ENCODE data around the gene NRSN2. TPM values are rescaled to one million over a fixed set of nuclear protein-coding genes. Genes with fewer than 3 reads are reported as not detected.
"Not testable (repeated sequence)": the region's sequence is repeated elsewhere in the genome, so short reads cannot be mapped to it uniquely, and the experiment has no call there.

Gene NRSN2
- total RNA-seq, 1 experiment from 2014 or later: 38.2 TPM

DNA sequence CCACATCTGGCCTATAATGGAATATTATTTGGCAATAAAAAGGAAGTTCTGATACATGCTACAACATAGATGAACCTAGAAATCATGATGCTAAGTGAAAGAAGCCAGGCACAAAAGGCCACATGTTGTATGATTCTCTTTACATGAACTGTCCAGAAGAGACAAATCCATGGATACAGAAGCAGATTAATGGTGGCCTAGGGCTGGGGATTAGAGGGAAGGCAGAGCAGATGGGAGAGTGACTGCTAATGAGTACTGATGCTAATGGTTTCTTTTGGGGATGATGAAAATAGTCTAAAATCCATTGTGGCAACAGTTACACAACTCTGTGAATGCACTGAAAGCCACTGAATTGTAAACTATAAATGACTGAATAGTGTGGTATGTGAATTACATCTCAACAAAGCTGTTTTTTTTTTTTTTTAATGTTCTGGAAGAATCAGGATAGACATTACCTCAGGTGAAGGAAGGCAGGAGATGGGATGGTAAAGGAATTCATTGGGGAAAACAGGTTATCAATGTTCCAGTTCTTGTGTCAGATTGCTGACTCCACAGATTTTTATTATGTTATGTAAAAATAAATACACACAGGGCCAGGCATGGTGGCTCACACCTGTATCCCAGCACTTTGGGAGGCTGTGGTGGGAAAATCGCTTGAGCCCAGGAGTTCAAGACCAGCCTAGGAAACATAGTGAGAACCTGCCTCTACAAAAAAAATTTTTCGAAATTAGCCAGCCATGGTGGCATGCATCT is 30.4 kb upstream of the NRSN2 start:
- in situ Hi-C loops (cut with HindIII; ENCODE audit: low pct_unique_long_range_greater_than_20kb, low sequenced_read_pairs): no loop called here
- no peak for DNase-seq (ENCODE audit: low read depth, low spot score)

DNA sequence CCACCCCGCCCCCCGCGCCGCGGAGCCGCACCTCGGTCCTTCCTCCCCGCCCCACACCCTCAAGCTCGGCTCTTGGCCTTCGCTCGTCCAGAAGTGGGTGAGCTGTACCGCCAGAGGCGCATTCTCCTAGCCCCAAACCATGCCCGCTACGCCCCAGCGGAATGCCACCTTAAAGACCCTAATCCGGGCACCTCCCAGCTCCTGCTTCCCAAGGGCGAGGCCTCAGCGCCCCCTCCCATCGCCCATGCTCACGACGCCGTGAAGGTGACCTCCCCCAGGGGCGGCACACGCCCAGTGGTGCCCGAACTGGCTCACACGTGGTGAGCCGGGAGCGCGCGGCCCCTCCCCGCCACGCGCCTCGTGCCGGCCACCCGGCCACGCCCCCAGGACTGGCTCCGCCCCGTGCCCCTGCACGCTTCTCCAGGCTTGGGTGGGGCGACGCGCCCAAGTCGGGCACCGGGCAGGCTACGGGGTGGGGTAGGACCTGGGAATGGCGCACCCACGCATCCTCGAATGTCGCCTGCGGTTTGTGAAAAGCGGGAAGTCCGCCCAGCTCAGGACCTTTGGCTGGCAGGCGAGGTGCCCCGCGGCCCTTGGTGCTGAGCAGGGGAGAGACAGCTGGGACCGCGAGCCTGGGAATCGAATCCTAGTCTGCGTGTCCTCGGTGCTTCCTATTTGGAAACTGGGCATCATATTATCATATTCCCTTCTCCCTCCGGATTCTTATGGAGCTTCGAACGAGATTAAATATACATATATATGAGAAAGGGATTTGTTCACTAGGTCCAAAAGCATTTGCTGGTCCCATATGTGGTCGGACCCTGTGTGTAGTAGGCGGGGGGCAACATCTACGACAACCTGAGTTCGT is 22.5 kb upstream of the NRSN2 start:
- in situ Hi-C loops (cut with HindIII; ENCODE audit: low pct_unique_long_range_greater_than_20kb, low sequenced_read_pairs): loop anchor here (10.0 kb wide), 1 partner anchor 60 kb away; no protein-coding TSS in a partner anchor
- peak; percentile 90 for DNase-seq (ENCODE audit: low read depth, low spot score)

DNA sequence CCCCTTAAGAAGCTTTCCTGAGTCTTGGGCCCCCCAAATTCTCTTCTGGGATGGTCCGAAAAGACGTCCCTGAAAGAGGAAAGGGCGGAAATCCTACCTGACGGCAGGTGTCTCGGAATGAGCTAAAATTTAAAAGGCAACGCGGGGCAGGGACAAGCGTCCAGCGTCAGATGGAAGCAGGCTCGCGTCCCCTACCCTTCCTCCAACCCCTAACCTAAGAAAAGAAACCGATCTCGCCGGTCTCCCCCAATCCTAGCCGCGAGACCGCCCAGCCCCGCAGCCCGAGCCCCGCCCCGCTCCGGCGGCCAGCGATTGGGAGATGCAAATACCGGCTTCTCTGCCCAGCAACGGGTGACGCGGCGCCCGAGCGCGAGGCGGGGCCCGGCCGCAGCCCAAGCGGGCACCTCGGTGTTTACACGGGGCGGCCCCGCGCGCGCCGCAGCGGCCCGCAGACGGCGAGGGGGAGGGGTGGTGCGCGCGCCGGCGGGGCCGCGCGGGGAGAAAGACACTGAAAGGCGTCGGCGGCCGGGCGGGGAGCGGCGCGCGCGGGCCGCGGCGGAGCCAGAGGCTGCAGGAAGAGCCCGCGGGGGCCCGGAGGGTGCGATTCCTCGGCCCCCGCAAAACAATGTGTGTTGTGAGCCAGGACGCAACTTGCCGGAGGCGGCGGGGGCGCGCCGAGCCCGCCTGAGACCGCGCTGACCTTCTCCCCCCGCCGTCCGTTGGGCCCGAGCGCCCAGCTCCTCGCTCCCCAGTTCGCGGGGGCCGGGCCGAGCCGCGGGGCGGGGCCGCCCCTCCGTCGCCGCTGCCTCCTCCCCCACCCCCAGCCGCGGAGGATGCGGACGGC is 21.6 kb upstream of the NRSN2 start, which contains the start of gene SOX12:
Gene SOX12, plus strand, starts transcription at position 508 of the 844 bp plus-strand sequence. CDS start 373 bp downstream, outside the sequence.
- peak; percentile 92 for DNase-seq (ENCODE audit: low read depth, low spot score)
- in situ Hi-C loops (cut with HindIII; ENCODE audit: low pct_unique_long_range_greater_than_20kb, low sequenced_read_pairs): loop anchor here (10.0 kb wide), 1 partner anchor 60 kb away; no protein-coding TSS in a partner anchor

DNA sequence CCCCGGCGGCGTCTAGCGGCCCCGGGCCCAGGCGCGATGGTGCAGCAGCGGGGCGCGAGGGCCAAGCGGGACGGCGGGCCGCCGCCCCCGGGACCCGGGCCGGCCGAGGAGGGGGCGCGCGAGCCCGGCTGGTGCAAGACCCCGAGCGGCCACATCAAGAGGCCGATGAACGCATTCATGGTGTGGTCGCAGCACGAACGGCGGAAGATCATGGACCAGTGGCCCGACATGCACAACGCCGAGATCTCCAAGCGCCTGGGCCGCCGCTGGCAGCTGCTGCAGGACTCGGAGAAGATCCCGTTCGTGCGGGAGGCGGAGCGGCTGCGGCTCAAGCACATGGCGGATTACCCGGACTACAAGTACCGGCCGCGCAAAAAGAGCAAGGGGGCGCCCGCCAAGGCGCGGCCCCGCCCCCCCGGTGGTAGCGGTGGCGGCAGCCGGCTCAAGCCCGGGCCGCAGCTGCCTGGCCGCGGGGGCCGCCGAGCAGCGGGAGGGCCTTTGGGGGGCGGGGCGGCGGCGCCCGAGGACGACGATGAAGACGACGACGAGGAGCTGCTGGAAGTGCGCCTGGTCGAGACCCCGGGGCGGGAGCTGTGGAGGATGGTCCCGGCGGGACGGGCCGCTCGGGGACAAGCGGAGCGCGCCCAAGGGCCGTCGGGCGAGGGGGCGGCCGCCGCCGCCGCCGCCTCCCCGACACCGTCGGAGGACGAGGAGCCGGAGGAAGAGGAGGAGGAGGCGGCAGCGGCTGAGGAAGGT is 20.8 kb upstream of the NRSN2 start:
- DNase-seq (ENCODE audit: low read depth, low spot score): peak; percentile 53
- in situ Hi-C loops (cut with HindIII; ENCODE audit: low pct_unique_long_range_greater_than_20kb, low sequenced_read_pairs): loop anchor here (10.0 kb wide), 1 partner anchor 61 kb away; no protein-coding TSS in a partner anchor

DNA sequence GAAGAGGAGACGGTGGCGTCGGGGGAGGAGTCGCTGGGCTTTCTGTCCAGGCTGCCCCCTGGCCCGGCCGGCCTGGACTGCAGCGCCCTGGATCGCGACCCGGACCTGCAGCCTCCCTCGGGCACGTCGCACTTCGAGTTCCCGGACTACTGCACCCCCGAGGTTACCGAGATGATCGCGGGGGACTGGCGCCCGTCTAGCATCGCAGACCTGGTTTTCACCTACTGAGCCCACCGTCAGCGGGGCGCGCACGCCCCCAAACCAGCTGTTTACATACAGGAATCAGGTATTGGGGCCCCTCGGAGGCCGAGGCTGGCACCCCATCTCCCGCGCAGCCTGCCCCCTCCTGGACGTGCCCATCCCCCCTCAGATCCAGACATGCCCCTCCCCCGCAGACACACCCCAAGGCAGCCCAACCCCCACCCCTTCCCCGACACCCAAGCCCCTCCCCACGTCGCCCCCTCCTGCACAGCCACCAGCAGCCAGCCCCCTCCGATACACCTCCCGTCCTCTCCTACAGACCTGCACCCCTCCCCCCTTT is 20.2 kb upstream of the NRSN2 start:
- in situ Hi-C loops (cut with HindIII; ENCODE audit: low pct_unique_long_range_greater_than_20kb, low sequenced_read_pairs): loop anchor here (10.0 kb wide), 1 partner anchor 62 kb away; no protein-coding TSS in a partner anchor
- DNase-seq (ENCODE audit: low read depth, low spot score): peak; percentile 26

DNA sequence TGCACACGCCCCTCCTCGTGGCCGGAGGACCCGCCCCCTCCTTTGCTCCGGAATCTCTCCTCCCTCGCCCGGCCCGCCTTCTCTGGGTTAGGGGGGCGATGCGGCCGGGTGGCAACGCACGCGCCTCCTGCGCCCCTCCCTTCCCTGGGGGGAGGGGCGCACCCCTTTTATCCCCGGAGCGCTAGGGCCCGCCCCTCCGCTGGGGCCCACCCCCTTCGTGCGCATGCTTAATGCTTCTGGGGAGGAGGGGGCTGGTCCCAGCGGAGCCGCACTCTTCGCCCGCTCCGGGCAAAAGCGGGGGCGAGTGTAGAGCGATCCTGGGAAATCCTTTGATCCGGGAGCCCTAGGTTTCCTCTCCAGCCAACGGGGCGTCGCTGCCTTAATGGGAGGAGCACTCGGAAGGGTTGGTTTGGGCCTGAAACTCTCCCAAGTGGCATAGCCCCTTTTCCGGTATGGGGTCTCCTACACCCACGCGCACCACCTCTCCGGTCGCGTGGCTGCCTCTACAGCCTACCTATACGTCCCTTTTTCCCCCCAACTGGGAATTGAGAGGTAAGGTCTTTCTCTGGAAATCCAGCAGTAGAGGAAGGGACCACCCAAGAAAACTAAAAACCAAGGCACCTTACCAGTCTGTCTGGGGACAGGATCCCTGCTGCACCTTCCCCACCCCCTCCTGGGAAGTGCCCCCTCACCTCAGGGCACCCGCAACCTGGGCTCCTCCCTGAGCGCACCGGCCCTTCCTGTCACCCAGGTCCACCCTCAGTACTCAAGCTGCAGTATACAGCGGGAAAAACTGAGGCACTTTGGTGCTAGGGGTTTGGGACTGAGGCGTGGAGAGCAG is 19.5 kb upstream of the NRSN2 start:
- peak; percentile 89 for DNase-seq (ENCODE audit: low read depth, low spot score)
- in situ Hi-C loops (cut with HindIII; ENCODE audit: low pct_unique_long_range_greater_than_20kb, low sequenced_read_pairs): loop anchor here (10.0 kb wide), 1 partner anchor 63 kb away; no protein-coding TSS in a partner anchor

DNA sequence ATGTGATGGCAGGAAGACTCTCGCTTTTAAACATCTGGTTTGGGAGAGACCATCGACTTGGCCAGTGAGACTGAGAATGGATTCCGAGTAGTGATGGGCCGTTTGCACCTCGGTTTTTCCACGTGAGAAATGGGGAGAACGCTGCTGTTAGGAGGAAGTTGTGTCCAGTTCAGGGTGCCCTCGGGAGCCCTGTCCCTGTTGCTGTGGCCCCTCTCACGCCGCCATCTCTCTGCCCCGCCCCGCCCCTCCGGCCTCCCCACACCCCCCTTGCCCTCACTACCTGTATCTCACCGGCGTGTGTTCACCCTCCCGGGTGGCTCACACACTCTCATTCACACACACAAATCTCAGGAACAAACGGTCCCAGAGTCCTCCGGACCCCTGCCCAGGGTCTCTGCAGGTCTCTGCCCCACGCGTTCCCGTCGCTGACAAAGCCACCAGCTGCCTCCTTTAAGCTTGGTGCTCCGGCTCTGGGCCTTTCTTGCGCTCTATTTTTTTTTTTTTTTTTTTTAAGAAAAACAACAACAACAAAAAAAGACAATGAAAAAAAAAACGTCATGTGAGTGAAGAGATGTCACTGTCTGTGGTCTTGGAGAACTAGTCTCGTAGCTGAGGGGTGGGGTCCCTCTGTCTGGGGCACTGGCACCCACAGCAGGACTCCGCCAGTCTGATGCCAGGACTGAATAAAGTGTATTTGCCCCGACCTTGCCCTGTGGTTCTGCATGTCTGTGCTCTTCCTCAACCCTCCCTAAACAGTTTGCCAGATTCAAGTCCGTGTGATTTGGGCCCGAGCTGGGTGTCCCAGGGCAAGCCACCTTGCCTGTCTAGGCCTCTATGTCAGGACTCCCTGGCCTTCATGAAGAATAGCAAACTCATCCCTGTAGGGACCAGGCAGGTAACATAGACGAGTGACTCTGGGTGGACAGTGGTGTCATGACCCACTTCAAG is 18.6 kb upstream of the NRSN2 start:
- in situ Hi-C loops (cut with HindIII; ENCODE audit: low pct_unique_long_range_greater_than_20kb, low sequenced_read_pairs): loop anchor here (10.0 kb wide), 1 partner anchor 64 kb away; no protein-coding TSS in a partner anchor
- no peak for DNase-seq (ENCODE audit: low read depth, low spot score)

DNA sequence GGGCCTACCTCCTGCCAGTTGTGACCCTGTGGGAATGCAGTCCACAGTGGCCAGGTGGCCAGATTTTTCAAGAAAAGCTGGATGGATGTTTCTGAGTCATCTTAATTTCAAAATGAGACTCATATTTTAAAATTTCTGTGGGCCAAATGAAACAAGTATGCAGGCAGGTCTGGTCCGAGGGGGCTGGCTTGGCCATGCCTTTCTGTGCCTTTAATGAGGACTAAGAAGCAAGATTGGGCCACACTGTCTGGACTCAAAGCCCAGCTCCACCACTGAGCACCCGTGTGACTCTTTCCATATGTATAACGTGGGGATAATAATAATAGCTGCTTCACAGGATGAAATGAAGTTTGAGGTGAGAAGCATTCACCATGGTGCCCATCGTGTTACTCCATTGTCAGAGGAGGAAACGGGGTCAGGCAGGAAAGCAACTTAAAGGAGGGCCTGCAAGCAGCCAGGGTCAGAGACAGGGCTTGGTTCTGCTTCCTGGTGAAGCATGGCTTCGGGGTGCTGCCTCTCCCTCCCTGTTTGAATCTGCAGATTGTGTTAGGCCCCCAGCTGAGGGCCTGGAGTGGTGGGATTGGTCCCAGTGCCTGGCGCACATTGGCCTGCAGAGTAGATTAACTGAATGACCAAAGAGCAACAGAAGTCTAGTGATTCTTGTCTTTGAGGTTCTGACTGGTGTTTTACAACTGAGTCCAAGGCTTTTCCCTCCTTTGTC is 17.8 kb upstream of the NRSN2 start:
- in situ Hi-C loops (cut with HindIII; ENCODE audit: low pct_unique_long_range_greater_than_20kb, low sequenced_read_pairs): loop anchor here (10.0 kb wide), 1 partner anchor 64 kb away; no protein-coding TSS in a partner anchor
- no peak for DNase-seq (ENCODE audit: low read depth, low spot score)

DNA sequence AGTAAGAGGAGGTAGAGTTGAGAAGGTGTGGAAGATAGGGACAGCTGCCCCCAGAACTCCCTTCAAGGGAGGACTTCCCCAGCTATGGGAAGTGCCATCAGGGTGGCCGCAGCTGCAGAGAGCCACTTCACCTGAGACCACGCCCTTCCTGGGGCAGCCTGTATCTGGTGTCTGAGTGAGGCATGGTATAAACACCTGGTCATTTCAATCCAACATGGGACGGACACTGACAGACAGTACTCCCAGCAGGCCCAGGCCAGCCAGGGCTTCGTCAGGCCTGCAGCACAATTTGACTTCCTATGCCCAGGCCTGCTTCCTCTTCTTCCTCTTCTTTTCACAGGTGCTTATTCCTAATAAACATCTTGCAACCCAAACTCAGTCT is 17.1 kb upstream of the NRSN2 start:
- no peak for DNase-seq (ENCODE audit: low read depth, low spot score)
- in situ Hi-C loops (cut with HindIII; ENCODE audit: low pct_unique_long_range_greater_than_20kb, low sequenced_read_pairs): loop anchor here (10.0 kb wide), 1 partner anchor 65 kb away; no protein-coding TSS in a partner anchor

DNA sequence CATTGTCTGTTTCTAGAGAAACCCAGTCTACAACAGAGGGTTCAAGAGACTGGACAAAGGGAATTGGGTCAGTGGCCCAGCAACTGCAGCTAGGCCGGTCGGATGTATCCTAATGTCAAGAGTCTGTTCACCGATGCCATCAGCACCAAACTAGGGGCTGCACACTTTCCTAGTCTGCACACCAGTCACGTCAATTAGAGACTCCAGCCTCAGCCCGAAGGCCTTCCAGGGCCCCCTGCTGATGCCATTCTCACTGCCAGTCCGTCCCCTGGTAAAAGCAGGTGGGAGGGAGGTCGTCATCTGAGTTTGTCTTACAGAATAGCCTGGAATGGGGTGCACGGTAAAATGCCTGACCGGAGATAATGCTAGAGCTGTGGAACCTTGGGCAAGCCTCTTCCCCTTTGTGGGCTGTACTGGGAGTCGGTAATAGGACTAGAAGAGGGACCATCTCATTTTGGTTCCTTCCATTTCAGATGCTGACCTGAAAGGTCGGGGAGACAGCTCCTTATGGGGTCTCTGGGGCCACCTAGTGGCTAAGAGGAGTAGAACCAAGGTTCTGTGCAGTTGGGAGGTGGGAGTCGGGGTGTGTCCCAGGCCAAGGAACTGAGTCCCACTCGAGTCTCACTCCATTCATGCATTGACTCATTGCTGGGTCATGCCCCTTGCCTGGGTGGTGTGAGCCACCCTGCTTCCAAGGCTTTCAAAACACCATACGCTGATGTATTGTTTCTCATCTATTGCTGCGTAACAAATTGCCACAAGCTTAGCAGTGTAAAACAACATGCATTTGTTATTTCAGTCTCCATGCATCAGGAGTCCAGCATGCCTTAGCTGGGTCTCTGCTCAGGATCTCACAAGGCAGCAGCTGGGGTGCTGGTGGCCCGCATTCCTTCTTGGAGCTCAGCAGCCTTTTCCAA is 16.4 kb upstream of the NRSN2 start:
- in situ Hi-C loops (cut with HindIII; ENCODE audit: low pct_unique_long_range_greater_than_20kb, low sequenced_read_pairs): no loop called here
- peak; percentile 86 for DNase-seq (ENCODE audit: low read depth, low spot score)

DNA sequence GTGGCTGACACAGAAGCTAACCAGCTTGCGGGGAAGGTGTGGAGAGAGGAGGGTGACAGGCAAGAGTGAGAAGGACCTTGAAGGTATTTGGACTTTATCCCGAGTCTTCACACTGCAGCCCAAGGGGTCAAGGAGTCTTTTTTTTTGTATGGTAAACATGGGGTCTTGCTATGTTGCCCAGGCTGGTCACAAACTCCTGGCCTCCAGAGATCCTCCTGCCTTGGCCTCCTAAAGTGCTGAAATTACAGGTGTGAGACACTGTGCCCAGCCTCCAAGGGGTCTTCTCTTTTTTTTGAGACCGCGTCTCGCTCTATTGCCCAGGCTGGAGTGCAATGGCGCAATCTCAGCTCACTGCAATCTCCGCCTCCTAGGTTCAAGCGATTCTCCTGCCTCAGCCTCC is 12.3 kb upstream of the NRSN2 start:
- no peak for DNase-seq (ENCODE audit: low read depth, low spot score)
- in situ Hi-C loops (cut with HindIII; ENCODE audit: low pct_unique_long_range_greater_than_20kb, low sequenced_read_pairs): no loop called here

DNA sequence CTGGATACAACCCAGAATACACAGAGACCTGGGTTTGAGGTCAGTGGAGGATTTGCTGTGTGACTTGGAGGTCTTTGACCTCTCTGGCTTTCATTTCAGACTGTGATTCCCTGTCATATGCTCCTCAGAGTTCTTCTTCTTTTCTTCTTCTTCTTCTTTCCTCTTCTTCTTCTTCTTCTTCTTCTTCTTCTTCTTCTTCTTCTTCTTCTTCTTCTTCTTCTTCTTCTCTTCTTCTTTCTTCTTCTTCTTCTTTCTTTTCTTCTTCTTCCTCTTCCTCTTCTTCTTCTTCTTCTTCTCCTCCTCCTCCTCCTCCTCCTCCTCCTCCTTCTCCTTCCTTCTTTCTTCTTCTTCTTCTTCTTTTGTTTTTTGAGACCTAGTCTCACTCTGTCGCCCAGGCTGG is 10.9 kb upstream of the NRSN2 start:
- DNase-seq (ENCODE audit: low read depth, low spot score); in situ Hi-C loops (cut with HindIII; ENCODE audit: low pct_unique_long_range_greater_than_20kb, low sequenced_read_pairs): not testable (repeated sequence)

DNA sequence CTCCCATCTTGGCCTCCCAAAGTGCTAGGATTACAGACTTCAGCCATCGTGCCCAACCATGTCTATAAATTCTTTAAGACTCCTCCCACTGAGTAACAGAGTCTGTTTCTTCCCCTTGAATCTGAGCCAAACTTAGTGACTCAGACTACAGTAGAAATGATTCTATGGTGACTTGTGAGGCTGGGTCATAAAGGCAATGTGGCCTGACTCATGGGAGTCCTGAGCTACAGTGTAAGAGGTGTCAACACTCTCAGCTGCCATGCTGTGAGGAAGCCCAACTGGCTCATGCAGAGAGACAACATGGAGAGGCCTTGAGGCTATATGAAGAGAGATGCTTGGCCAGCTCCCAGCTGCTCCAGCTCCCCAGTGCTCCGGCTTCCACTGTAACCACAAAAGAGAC is 5.2 kb upstream of the NRSN2 start:
- in situ Hi-C loops (cut with HindIII; ENCODE audit: low pct_unique_long_range_greater_than_20kb, low sequenced_read_pairs): no loop called here
- DNase-seq (ENCODE audit: low read depth, low spot score): peak; percentile 59
